OCI-LY7 (cell line): Measurements from ENCODE around the gene CDKL2.

Experiments used
- CTCF ChIP-seq: fragments of 200-600 bp; sonication (generic); conservative IDR thresholded peaks from 2 replicates; pipeline ENCODE4 v1.5.1; 2014; ENCODE audit warnings: mild to moderate bottlenecking, antibody characterized with exemption, low read length, moderate library complexity, mixed read lengths
- EZH2phosphoT487 ChIP-seq: fragments of 200-600 bp; sonication (generic); IDR thresholded peaks from 2 replicates; pipeline ENCODE4 v1.6.1; 2018; ENCODE audit warnings: low read depth, borderline replicate concordance, mild to moderate bottlenecking, mixed run types, antibody characterized with exemption, low read length, moderate library complexity, mixed read lengths

DNA sequence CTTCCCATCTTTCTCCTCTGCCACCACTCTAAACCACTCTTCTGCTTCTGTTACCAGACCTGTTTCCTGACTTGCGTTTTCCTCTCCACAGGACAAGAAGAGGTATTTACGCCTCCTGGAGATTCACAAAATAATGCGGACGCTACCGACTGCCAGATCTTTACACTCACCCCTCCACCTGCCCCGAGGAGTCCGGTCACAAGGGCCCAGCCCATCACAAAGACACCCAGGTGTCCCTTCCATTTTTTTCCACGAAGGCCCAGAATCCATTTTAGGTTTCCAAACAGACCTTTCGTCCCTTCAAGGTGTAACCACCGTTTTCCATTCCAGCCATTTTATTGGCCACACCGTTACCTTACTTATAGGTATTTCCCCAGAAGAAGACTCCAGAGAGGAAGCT, 66.3 kb downstream of the CDKL2 start:
- TF ChIP-seq CTCF = no peak
- TF ChIP-seq EZH2phosphoT487 = no peak
